PC-9 (cell line): ENCODE data around the gene UQCR11. TPM values are rescaled to one million over a fixed set of nuclear protein-coding genes. Genes with fewer than 3 reads are reported as not detected.
A peak's percentile ranks its signal among the peaks of the same experiment; 100 is the strongest.

ENCODE experiments used
- BruUV-seq: library from RNA; stranded (reverse); fragments of 400-500 nt; replicated peaks from 2 replicates; lab custom pipeline; 2021; lab: Mats Ljungman, UMichigan
- CTCF ChIA-PET: fragments of 300-600 bp; sonication (Branson Sonifier 250); formaldehyde crosslinking; loops from one replicate; lab custom pipeline; 2022; ENCODE audit warnings: antibody characterized with exemption; lab: Charles Lee
- POLR2A ChIA-PET: fragments of 300-600 bp; sonication (Branson Sonifier 250); formaldehyde crosslinking; loops from one replicate; lab custom pipeline; 2022; ENCODE audit warnings: antibody characterized with exemption; ENCODE audit not compliant: unreplicated experiment; lab: Charles Lee
- DNase-seq, 2 experiments: peaks; one replicate each; pipeline versions ENCODE4 v3.0.0 to v3.0.0-alpha.2; 2015 to 2022; ENCODE audit warnings: mixed read lengths in 1 of 2
- H2AFZ ChIP-seq: fragments of 200-600 bp; sonication (generic); 2 replicates; pipeline ENCODE4 v1.8.1; 2017; ENCODE audit warnings: antibody characterized with exemption
- H3F3A ChIP-seq: fragments of 200-600 bp; sonication (generic); 2 replicates; pipeline ENCODE4 v1.8.1; 2017; ENCODE audit warnings: antibody characterized with exemption, mild to moderate bottlenecking, low read depth; ENCODE audit not compliant: insufficient read depth
- H3K27ac ChIP-seq: fragments of 200-600 bp; sonication (generic); 2 replicates; pipeline ENCODE4 v1.6.1; 2016; ENCODE audit warnings: mixed run types
- H3K27me3 ChIP-seq: fragments of 200-600 bp; sonication (generic); 2 replicates; pipeline ENCODE4 v1.6.1; 2016; ENCODE audit warnings: low read depth, mixed run types; ENCODE audit not compliant: insufficient read depth
- H3K36me3 ChIP-seq: fragments of 200-600 bp; sonication (generic); 2 replicates; pipeline ENCODE4 v1.6.1; 2016; ENCODE audit warnings: low read depth, mixed run types
- H3K4me1 ChIP-seq: fragments of 200-600 bp; sonication (generic); replicated peaks from 2 replicates; pipeline ENCODE4 v1.6.1; 2016; ENCODE audit warnings: mixed run types; ENCODE audit not compliant: insufficient read depth
- H3K4me2 ChIP-seq: fragments of 200-600 bp; sonication (generic); 2 replicates; pipeline ENCODE4 v1.6.1; 2017; ENCODE audit warnings: mixed run types
- H3K4me3 ChIP-seq: fragments of 200-600 bp; sonication (generic); 2 replicates; pipeline ENCODE4 v1.6.1; 2016; ENCODE audit warnings: mixed run types
- H3K79me2 ChIP-seq: fragments of 200-600 bp; sonication (generic); 2 replicates; pipeline ENCODE4 v1.6.1; 2017; ENCODE audit warnings: low read depth, mixed run types
- H3K9me2 ChIP-seq: fragments of 200-600 bp; sonication (generic); 2 replicates; pipeline ENCODE4 v1.8.1; 2017; ENCODE audit warnings: mild to moderate bottlenecking; ENCODE audit not compliant: insufficient read depth
- H3K9me3 ChIP-seq: fragments of 200-600 bp; sonication (generic); 2 replicates; pipeline ENCODE4 v1.8.1; 2016; ENCODE audit warnings: low read depth; ENCODE audit not compliant: insufficient read depth
- H4K20me1 ChIP-seq: fragments of 200-600 bp; sonication (generic); 2 replicates; pipeline ENCODE4 v1.8.1; 2017; ENCODE audit not compliant: insufficient read depth
- EZH2 ChIP-seq: fragments of 200-600 bp; sonication (generic); IDR thresholded peaks from 2 replicates; pipeline ENCODE4 v1.8.0; 2017; ENCODE audit warnings: antibody characterized with exemption, low read depth
- intact Hi-C: fragments of 100-400 bp; cut with micrococcal nuclease; formaldehyde crosslinking; loops from one replicate; pipeline ENCODE4 v1.10.0; 2022; ENCODE audit not compliant: unreplicated experiment
- total RNA-seq: library from RNA; stranded (reverse); gene quantifications from 2 replicates; pipeline ENCODE4 v1.2.3, GENCODE V29; 2021
- TF ChIP-seq, protein P1 (sequence below): fragments of 200-600 bp; sonication (generic); conservative IDR thresholded peaks from 2 replicates; pipeline ENCODE4 v1.6.1; 2017; ENCODE audit warnings: mixed run types, antibody characterized with exemption, mild to moderate bottlenecking, moderate library complexity

Gene UQCR11
- total RNA-seq, 1 experiment from 2014 or later: 196 TPM

DNA sequence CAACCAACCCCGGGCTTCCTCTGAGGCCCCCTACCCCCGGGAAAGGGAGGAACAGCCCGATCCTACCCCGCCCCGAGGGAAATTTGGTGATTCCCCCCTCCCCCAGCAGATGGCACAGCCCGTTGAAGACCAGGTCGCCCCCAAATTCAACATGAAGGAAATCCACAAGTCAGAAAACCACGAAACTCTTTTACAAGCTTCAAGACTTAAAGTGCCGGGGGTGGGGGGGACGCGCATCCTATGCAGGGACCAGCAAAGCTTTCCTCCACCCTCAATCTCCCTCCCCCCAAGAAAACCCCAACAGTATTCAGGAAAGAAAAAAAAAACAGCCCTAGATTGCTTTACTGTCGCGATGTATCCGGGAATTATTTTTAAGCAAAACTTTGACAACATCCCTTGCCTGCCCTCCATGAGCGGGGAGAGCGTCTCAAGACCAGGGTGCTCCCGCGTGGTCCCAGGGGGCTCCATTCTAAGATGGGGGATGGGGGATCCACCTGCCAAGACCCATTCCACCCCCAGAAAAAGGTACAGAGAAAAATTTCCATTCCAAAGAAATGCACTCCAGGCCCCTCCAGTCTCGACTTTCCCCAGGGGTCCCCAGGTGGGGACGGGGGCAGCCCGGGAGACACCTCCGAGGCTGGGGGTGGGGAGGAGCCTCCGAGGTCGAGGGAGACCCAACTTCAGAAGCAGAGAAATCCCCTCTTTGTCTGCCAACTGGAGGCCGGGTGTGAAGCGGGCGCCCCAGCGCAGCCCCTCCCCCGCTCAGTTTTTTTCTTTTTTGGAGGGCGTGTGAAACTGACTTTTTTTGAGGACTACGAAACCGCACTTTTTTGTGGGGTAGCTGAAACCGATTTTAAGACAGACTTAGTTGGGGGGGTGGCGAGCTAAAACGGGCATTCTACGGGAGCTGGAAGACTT is 45.6 kb upstream of the UQCR11 start:
- Histone ChIP-seq H3K27me3 (no peaks in the 10 kb centered on the region), H3F3A (peaks cover 6% of the 10 kb centered on the region; the same call in 1 of the 2 replicates), H3K9me2 (no peaks in the 10 kb centered on the region), H3K4me2 (peak overlapping the region; percentile 82), H3K9me3 (no peaks in the 10 kb centered on the region), H3K4me1 (peaks cover 16% of the 10 kb centered on the region), H3K79me2 (peaks cover 19% of the 10 kb centered on the region), H2AFZ (no peak overlapping the region), H3K4me3 (peak overlapping the region; percentile 72), H3K36me3 (no peaks in the 10 kb centered on the region), H4K20me1 (no peaks in the 10 kb centered on the region), H3K27ac (no peak overlapping the region)
- BruUV-seq: TSS peak; percentile 75
- CTCF ChIA-PET: interaction anchor here (0.7 kb wide), 1 partner anchor 159 kb away, joined by 5 read pairs; no protein-coding TSS in a partner anchor
- DNase-seq: no peak
- no peak for TF ChIP-seq EZH2
- POLR2A ChIA-PET: no interaction called here
- intact Hi-C loops: no loop called here

DNA sequence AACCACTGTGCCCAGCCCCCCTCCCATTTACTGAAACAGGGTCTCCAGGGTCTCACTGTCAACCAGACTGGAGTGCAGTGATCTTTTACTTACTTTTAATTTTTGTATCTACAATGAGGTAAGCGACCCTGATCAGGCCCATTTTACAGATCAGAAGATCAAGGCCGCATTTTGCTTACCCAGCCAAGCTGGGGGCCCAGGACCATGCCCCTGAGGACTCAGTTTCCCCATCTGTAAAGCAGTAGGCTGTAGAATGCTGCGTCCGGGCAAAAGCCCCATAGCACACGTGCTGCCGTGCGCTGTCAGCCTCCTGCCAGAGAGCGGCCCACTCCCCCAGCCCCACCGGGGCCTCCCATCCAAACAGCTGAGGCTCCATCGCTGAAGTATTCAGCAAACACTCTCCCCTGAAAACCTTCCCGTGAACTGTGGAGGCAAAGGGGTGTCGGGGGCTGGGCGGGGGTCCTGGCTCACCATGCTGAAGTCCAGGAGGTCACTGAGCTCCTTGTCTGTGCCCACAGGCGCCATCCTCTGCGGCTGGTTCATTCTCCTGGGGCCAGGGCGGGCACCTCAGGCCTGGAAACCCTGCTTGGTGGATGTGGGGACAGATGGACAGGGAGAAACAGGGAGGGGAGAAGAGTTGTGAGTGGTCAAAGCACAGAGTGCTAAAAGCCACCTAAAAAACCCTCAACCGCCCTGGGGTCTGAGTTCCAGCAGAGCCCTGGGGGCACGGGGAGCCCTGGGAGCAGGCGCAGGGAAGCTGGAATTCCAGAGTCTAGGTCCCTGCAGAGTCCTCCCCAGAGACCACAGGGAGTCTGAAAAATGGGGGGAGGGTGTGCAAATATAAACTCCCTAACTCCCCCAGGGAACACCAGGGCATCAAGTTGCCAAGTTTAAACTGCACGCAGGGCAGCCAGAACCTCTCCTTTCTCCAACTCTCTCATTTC is 44.7 kb upstream of the UQCR11 start:
- H4K20me1 ChIP-seq: no peaks in the 10 kb centered on the region
- no peaks in the 10 kb centered on the region for H3K27me3 ChIP-seq
- H3F3A ChIP-seq: peaks cover under 1% of the 10 kb centered on the region; the same call in 1 of the 2 replicates
- no peak overlapping the region for H3K27ac ChIP-seq
- TF ChIP-seq, protein P1, sequence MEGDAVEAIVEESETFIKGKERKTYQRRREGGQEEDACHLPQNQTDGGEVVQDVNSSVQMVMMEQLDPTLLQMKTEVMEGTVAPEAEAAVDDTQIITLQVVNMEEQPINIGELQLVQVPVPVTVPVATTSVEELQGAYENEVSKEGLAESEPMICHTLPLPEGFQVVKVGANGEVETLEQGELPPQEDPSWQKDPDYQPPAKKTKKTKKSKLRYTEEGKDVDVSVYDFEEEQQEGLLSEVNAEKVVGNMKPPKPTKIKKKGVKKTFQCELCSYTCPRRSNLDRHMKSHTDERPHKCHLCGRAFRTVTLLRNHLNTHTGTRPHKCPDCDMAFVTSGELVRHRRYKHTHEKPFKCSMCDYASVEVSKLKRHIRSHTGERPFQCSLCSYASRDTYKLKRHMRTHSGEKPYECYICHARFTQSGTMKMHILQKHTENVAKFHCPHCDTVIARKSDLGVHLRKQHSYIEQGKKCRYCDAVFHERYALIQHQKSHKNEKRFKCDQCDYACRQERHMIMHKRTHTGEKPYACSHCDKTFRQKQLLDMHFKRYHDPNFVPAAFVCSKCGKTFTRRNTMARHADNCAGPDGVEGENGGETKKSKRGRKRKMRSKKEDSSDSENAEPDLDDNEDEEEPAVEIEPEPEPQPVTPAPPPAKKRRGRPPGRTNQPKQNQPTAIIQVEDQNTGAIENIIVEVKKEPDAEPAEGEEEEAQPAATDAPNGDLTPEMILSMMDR: no peak
- no peak for TF ChIP-seq EZH2
- H3K4me1 ChIP-seq: peaks cover 7% of the 10 kb centered on the region
- no peak overlapping the region for H2AFZ ChIP-seq
- no TSS peak for BruUV-seq
- no peak for DNase-seq
- no peak overlapping the region for H3K4me3 ChIP-seq
- H3K36me3 ChIP-seq: no peaks in the 10 kb centered on the region
- peak overlapping the region; percentile 82; the same call in 1 of the 2 replicates for H3K4me2 ChIP-seq
- intact Hi-C loops: no loop called here
- no peaks in the 10 kb centered on the region for H3K9me2 ChIP-seq
- peaks cover 19% of the 10 kb centered on the region for H3K79me2 ChIP-seq
- ChIA-PET CTCF (no interaction called here), POLR2A (no interaction called here)
- no peaks in the 10 kb centered on the region for H3K9me3 ChIP-seq

DNA sequence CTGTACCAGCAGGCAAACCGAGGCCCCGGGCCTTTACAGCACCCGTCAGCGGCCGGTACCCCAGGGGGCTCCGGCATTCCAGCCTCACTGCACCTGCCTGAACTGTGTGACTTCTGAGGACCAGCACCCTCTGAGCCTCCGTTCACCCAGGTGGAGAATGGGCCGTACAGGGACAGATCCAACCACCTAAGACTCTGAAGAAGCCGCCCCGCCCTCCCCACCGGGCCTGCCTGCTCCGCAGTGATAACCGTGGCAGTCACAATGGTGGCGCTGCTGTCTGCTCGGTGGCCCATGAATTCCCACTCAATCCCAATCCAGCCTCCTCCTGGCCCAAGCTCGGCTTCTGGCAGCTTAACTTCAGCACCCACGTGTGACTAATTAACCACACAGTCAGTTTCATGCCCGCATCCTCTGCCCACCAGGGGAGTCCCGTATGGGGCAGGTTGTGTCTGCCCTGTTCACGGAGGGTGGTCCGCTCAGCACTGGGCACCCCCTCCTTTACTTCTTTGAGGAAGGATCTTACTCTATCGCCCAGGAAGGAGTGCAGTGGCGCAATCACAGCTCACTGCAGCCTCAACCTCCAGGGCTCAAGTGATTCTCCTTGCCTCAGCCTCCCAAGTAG is 43.8 kb upstream of the UQCR11 start:
- H3K9me3 ChIP-seq: no peaks in the 10 kb centered on the region
- no peak for DNase-seq
- H3K79me2 ChIP-seq: peaks cover 19% of the 10 kb centered on the region
- no peak overlapping the region for H3K27ac ChIP-seq
- no peak overlapping the region for H3K4me3 ChIP-seq
- intact Hi-C loops: no loop called here
- H2AFZ ChIP-seq: no peak overlapping the region
- peaks cover 6% of the 10 kb centered on the region; the same call in 1 of the 2 replicates for H3K4me1 ChIP-seq
- CTCF ChIA-PET: no interaction called here
- H3K4me2 ChIP-seq: no peak overlapping the region
- H3K9me2 ChIP-seq: no peaks in the 10 kb centered on the region
- no TSS peak for BruUV-seq
- H3F3A ChIP-seq: no peaks in the 10 kb centered on the region
- no peaks in the 10 kb centered on the region for H4K20me1 ChIP-seq
- TF ChIP-seq, protein P1: no peak
- no peak for TF ChIP-seq EZH2
- POLR2A ChIA-PET: no interaction called here
- H3K27me3 ChIP-seq: no peaks in the 10 kb centered on the region
- H3K36me3 ChIP-seq: no peaks in the 10 kb centered on the region
